Liver (tissue), 9 donors: ENCODE measurements around the gene SUGCT. TPM values are rescaled to one million over a fixed set of nuclear protein-coding genes. Genes with fewer than 3 reads are reported as not detected.

Experiments used
- DNase-seq: peaks from one replicate; pipeline ENCODE4 v3.0.0-alpha.2; 2017; ENCODE audit warnings: low spot score
- H3K27ac ChIP-seq, 2 donors: one replicate each; pipeline ENCODE4 v1.7.0; 2013; ENCODE audit warnings: inconsistent platforms in 2 of 2, low read length in 2 of 2, control low read depth in 1 of 2, low read depth in 1 of 2, mild to moderate bottlenecking in 1 of 2
- H3K27me3 ChIP-seq, 4 donors: one replicate each; pipeline versions ENCODE4 v1.6.1 to v1.7.0; 2013; ENCODE audit warnings: low read length in 3 of 4, inconsistent platforms in 1 of 4, mild to moderate bottlenecking in 1 of 4, moderate library complexity in 1 of 4; ENCODE audit not compliant: control insufficient read depth in 4 of 4, insufficient read depth in 4 of 4
- H3K36me3 ChIP-seq, 4 donors: one replicate each; pipeline versions ENCODE4 v1.6.1 to v1.7.0; 2013; ENCODE audit warnings: low read length in 3 of 4, mild to moderate bottlenecking in 3 of 4, low read depth in 1 of 4, moderate library complexity in 1 of 4; ENCODE audit not compliant: control insufficient read depth in 4 of 4, insufficient read depth in 3 of 4
- H3K4me1 ChIP-seq, 4 donors: one replicate each; pipeline versions ENCODE4 v1.6.1 to v1.7.0; 2013; ENCODE audit warnings: low read length in 3 of 4, mild to moderate bottlenecking in 3 of 4, moderate library complexity in 1 of 4; ENCODE audit not compliant: control insufficient read depth in 4 of 4, insufficient read depth in 4 of 4
- H3K4me3 ChIP-seq, 3 donors: one replicate each; pipeline versions ENCODE4 v1.6.1 to v1.7.0; 2013; ENCODE audit warnings: low read length in 3 of 3, control low read depth in 1 of 3, low read depth in 1 of 3, mild to moderate bottlenecking in 1 of 3
- H3K9ac ChIP-seq, 2 donors: one replicate each; pipeline ENCODE4 v1.7.0; 2013; ENCODE audit warnings: low read length in 2 of 2, mild to moderate bottlenecking in 2 of 2, moderate library complexity in 2 of 2, control low read depth in 1 of 2, low read depth in 1 of 2
- H3K9me3 ChIP-seq, 4 donors: one replicate each; pipeline versions ENCODE4 v1.6.1 to v1.7.0; 2013; ENCODE audit warnings: low read length in 3 of 4; ENCODE audit not compliant: control insufficient read depth in 4 of 4
- EGR1 ChIP-seq, 2 donors: IDR thresholded peaks; 2 replicates each; pipeline ENCODE4 v1.6.1; 2016 to 2018; ENCODE audit warnings: antibody characterized with exemption in 2 of 2, low read depth in 2 of 2
- FOXA1 ChIP-seq: IDR thresholded peaks from 2 replicates; pipeline ENCODE4 v1.6.1; 2016; ENCODE audit warnings: antibody characterized with exemption
- FOXA2 ChIP-seq: IDR thresholded peaks from 2 replicates; pipeline ENCODE4 v1.6.1; 2016; ENCODE audit warnings: antibody characterized with exemption
- GABPA ChIP-seq, 2 donors: IDR thresholded peaks in 1 of 2; conservative IDR thresholded peaks in 1 of 2; 2 replicates each; pipeline ENCODE4 v1.6.1; 2016; ENCODE audit warnings: antibody characterized with exemption in 2 of 2, mild to moderate bottlenecking in 1 of 2, moderate library complexity in 1 of 2
- HNF4A ChIP-seq, 2 donors: conservative IDR thresholded peaks; 2 replicates each; pipeline ENCODE4 v1.6.1; 2016; ENCODE audit warnings: antibody characterized with exemption in 2 of 2, mild to moderate bottlenecking in 2 of 2
- HNF4G ChIP-seq: IDR thresholded peaks from 2 replicates; pipeline ENCODE4 v1.6.1; 2016; ENCODE audit warnings: antibody characterized with exemption
- JUND ChIP-seq, 2 donors: IDR thresholded peaks; 2 replicates each; pipeline ENCODE4 v1.6.1; 2016; ENCODE audit warnings: antibody characterized with exemption in 2 of 2
- NR2F2 ChIP-seq: IDR thresholded peaks from 2 replicates; pipeline ENCODE4 v1.6.1; 2016; ENCODE audit warnings: antibody characterized with exemption
- RAD21 ChIP-seq, 2 donors: IDR thresholded peaks; 2 replicates each; pipeline ENCODE4 v1.6.1; 2016; ENCODE audit warnings: antibody characterized with exemption in 2 of 2, mild to moderate bottlenecking in 2 of 2
- RXRA ChIP-seq, 2 donors: IDR thresholded peaks; 2 replicates each; pipeline ENCODE4 v1.6.1; 2017 to 2018; ENCODE audit warnings: antibody characterized with exemption in 2 of 2, mild to moderate bottlenecking in 1 of 2
- SP1 ChIP-seq: IDR thresholded peaks from 2 replicates; pipeline ENCODE4 v1.6.1; 2018; ENCODE audit warnings: antibody characterized with exemption, mild to moderate bottlenecking
- TAF1 ChIP-seq: conservative IDR thresholded peaks from 2 replicates; pipeline ENCODE4 v1.6.1; 2016; ENCODE audit warnings: antibody characterized with exemption, mild to moderate bottlenecking
- YY1 ChIP-seq: IDR thresholded peaks from 2 replicates; pipeline ENCODE4 v1.6.1; 2016; ENCODE audit warnings: antibody characterized with exemption, mild to moderate bottlenecking
- WGBS: extraction: QIAGEN DNeasy Blood & Tissue Kit; methylation state at CpG from one replicate; pipeline ENCODE4 v1.1.7; 2013; 5-methylcytosine and 5-hydroxymethylcytosine counted together
- polyA plus RNA-seq, 2 donors: library from polyadenylated mRNA; stranded (reverse) in 1 of 2; unstranded in 1 of 2; fragments of 200-250 nt in 1 of 2; fragments of >200 nt in 1 of 2; fragmentation: Nextera tagmentation in 1 of 2; extraction: Ambion mirVana in 1 of 2; gene quantifications; one replicate each; pipeline versions ENCODE4 v1.2.1 to v1.2.3, GENCODE V29; 2013 to 2015
- total RNA-seq, 2 donors: library from RNA; depleted of rRNA; stranded (reverse); fragments of >200 nt; gene quantifications; one replicate each; pipeline ENCODE4 v1.2.3, GENCODE V29; 2014
- TF ChIP-seq, protein P1 (sequence below): IDR thresholded peaks from 2 replicates; pipeline ENCODE4 v1.6.1; 2016; ENCODE audit warnings: antibody characterized with exemption
- TF ChIP-seq, protein P2 (sequence below): IDR thresholded peaks from 2 replicates; pipeline ENCODE4 v1.6.1; 2016; ENCODE audit warnings: antibody characterized with exemption
- TF ChIP-seq, protein P3 (sequence below): IDR thresholded peaks from 2 replicates; pipeline ENCODE4 v1.6.1; 2016; ENCODE audit warnings: antibody characterized with exemption
- TF ChIP-seq, protein P4 (sequence below): fragments of 150-350 bp; IDR thresholded peaks from 2 replicates; pipeline ENCODE4 v1.5.1; 2017; ENCODE audit warnings: improper control_type of control experiment, low read depth, low read length; ENCODE audit not compliant: missing input control
- TF ChIP-seq, protein P5 (sequence below): IDR thresholded peaks from 2 replicates; pipeline ENCODE4 v1.6.1; 2016; ENCODE audit warnings: antibody characterized with exemption, mild to moderate bottlenecking
- donor health status: healthy.
- donor health status: healthy.
- donor health status: healthy.
- donor health status: healthy.
- donor health status: healthy.

SUGCT gene
- total and polyA plus RNA-seq, 4 donors = 6.2 to 11.9 (median 9.9) TPM

DNA sequence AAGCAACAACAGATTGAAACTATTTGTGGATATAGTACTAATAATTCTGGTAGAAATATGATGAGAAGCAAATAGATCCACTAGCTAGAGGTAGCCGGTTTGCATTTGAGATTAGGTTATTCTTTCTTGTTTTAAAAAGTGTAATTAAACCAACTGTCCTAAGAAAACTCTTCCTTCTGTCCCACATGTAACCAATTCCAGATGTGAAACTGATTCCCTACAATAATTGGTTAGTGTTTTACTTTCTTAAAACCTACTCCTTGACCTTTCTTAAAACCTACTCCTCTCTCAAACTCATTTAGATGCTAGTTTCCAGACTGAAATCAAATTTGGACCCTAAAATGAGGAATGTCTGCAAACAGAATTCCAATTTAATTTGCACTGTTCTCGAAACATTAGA, 521.5 kb downstream of the SUGCT start:
- Histone ChIP-seq H3K27me3 (no peaks in the 10 kb centered on the region), H3K4me3 (no peak overlapping the region), H3K36me3 (no peaks in the 10 kb centered on the region), H3K4me1 (no peaks in the 10 kb centered on the region), H3K9ac (no peak overlapping the region), H3K27ac (no peak overlapping the region), H3K9me3 (no peaks in the 10 kb centered on the region)
- WGBS = 96% methylated on average over 2 of the region's 2 CpGs
- TF ChIP-seq SP1 = no peak
- TF ChIP-seq, protein P1, sequence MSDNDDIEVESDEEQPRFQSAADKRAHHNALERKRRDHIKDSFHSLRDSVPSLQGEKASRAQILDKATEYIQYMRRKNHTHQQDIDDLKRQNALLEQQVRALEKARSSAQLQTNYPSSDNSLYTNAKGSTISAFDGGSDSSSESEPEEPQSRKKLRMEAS = no peak
- TF ChIP-seq, protein P2, sequence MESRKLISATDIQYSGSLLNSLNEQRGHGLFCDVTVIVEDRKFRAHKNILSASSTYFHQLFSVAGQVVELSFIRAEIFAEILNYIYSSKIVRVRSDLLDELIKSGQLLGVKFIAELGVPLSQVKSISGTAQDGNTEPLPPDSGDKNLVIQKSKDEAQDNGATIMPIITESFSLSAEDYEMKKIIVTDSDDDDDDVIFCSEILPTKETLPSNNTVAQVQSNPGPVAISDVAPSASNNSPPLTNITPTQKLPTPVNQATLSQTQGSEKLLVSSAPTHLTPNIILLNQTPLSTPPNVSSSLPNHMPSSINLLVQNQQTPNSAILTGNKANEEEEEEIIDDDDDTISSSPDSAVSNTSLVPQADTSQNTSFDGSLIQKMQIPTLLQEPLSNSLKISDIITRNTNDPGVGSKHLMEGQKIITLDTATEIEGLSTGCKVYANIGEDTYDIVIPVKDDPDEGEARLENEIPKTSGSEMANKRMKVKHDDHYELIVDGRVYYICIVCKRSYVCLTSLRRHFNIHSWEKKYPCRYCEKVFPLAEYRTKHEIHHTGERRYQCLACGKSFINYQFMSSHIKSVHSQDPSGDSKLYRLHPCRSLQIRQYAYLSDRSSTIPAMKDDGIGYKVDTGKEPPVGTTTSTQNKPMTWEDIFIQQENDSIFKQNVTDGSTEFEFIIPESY = no peak
- TF ChIP-seq HNF4G = no peak
- TF ChIP-seq RAD21 (IDR thresholded peaks at IDR 0.05) = no peak
- no peak for TF ChIP-seq FOXA2
- TF ChIP-seq, protein P3, sequence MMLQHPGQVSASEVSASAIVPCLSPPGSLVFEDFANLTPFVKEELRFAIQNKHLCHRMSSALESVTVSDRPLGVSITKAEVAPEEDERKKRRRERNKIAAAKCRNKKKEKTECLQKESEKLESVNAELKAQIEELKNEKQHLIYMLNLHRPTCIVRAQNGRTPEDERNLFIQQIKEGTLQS = no peak
- TF ChIP-seq, protein P4, sequence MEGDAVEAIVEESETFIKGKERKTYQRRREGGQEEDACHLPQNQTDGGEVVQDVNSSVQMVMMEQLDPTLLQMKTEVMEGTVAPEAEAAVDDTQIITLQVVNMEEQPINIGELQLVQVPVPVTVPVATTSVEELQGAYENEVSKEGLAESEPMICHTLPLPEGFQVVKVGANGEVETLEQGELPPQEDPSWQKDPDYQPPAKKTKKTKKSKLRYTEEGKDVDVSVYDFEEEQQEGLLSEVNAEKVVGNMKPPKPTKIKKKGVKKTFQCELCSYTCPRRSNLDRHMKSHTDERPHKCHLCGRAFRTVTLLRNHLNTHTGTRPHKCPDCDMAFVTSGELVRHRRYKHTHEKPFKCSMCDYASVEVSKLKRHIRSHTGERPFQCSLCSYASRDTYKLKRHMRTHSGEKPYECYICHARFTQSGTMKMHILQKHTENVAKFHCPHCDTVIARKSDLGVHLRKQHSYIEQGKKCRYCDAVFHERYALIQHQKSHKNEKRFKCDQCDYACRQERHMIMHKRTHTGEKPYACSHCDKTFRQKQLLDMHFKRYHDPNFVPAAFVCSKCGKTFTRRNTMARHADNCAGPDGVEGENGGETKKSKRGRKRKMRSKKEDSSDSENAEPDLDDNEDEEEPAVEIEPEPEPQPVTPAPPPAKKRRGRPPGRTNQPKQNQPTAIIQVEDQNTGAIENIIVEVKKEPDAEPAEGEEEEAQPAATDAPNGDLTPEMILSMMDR = no peak
- no peak for TF ChIP-seq TAF1
- TF ChIP-seq FOXA1 = no peak
- TF ChIP-seq RXRA (IDR thresholded peaks at IDR 0.05) = no peak
- no peak for TF ChIP-seq NR2F2
- TF ChIP-seq, protein P5, sequence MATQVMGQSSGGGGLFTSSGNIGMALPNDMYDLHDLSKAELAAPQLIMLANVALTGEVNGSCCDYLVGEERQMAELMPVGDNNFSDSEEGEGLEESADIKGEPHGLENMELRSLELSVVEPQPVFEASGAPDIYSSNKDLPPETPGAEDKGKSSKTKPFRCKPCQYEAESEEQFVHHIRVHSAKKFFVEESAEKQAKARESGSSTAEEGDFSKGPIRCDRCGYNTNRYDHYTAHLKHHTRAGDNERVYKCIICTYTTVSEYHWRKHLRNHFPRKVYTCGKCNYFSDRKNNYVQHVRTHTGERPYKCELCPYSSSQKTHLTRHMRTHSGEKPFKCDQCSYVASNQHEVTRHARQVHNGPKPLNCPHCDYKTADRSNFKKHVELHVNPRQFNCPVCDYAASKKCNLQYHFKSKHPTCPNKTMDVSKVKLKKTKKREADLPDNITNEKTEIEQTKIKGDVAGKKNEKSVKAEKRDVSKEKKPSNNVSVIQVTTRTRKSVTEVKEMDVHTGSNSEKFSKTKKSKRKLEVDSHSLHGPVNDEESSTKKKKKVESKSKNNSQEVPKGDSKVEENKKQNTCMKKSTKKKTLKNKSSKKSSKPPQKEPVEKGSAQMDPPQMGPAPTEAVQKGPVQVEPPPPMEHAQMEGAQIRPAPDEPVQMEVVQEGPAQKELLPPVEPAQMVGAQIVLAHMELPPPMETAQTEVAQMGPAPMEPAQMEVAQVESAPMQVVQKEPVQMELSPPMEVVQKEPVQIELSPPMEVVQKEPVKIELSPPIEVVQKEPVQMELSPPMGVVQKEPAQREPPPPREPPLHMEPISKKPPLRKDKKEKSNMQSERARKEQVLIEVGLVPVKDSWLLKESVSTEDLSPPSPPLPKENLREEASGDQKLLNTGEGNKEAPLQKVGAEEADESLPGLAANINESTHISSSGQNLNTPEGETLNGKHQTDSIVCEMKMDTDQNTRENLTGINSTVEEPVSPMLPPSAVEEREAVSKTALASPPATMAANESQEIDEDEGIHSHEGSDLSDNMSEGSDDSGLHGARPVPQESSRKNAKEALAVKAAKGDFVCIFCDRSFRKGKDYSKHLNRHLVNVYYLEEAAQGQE = no peak
- TF ChIP-seq YY1 = no peak
- no peak for TF ChIP-seq GABPA (IDR thresholded peaks at IDR 0.05 in 1 of 2, conservative IDR thresholded peaks at IDR 0.05 in 1 of 2)
- no peak for TF ChIP-seq EGR1 (IDR thresholded peaks at IDR 0.05; ENCODE audit: low read depth in 2 of 2)
- TF ChIP-seq JUND (IDR thresholded peaks at IDR 0.05) = no peak
- no peak for TF ChIP-seq HNF4A (conservative IDR thresholded peaks at IDR 0.05)
- no peak for DNase-seq
